Neural progenitor cell (in vitro differentiated cells): ENCODE data around the gene CHRND. TPM values are rescaled to one million over a fixed set of nuclear protein-coding genes. Genes with fewer than 3 reads are reported as not detected.

ENCODE experiments used
- DNase-seq: peaks from one replicate; pipeline ENCODE4 v3.0.0-alpha.2; 2016; ENCODE audit warnings: low spot score
- H2AFZ ChIP-seq: fragments of 200-600 bp; sonication (generic); replicated peaks from 2 replicates; pipeline ENCODE4 v1.6.1; 2016; ENCODE audit warnings: antibody characterized with exemption
- H3F3A ChIP-seq: fragments of 200-600 bp; sonication (generic); 2 replicates; pipeline ENCODE4 v1.6.1; 2016; ENCODE audit warnings: antibody characterized with exemption, low read depth
- H3K27ac ChIP-seq: fragments of 200-600 bp; sonication (generic); 2 replicates; pipeline ENCODE4 v1.5.1; 2016; ENCODE audit warnings: mild to moderate bottlenecking
- H3K27me3 ChIP-seq: fragments of 200-600 bp; sonication (generic); 2 replicates; pipeline ENCODE4 v1.6.1; 2016; ENCODE audit warnings: mild to moderate bottlenecking, moderate library complexity
- H3K36me3 ChIP-seq: fragments of 200-600 bp; sonication (generic); 2 replicates; pipeline ENCODE4 v1.5.1; 2016
- H3K4me1 ChIP-seq: fragments of 200-600 bp; sonication (generic); 2 replicates; pipeline ENCODE4 v1.6.1; 2016; ENCODE audit warnings: mixed run types
- H3K4me2 ChIP-seq: fragments of 200-600 bp; sonication (generic); 2 replicates; pipeline ENCODE4 v1.6.1; 2016
- H3K4me3 ChIP-seq: fragments of 200-600 bp; sonication (generic); 2 replicates; pipeline ENCODE4 v1.5.1; 2016
- H3K79me2 ChIP-seq: fragments of 200-600 bp; sonication (generic); 2 replicates; pipeline ENCODE4 v1.6.1; 2016; ENCODE audit warnings: low read depth
- H3K9ac ChIP-seq: fragments of 200-600 bp; sonication (generic); 2 replicates; pipeline ENCODE4 v1.6.1; 2016
- H3K9me3 ChIP-seq: fragments of 200-600 bp; sonication (generic); 2 replicates; pipeline ENCODE4 v1.5.1; 2016; ENCODE audit warnings: low read depth
- H4K20me1 ChIP-seq: fragments of 200-600 bp; sonication (generic); 2 replicates; pipeline ENCODE4 v1.6.1; 2016; ENCODE audit warnings: low read depth
- H3K27ac Mint-ChIP-seq: 3 replicates; pipeline ENCODE4 v1.8.0; 2021; ENCODE audit warnings: mixed read lengths
- H3K27me3 Mint-ChIP-seq: 2 replicates; pipeline ENCODE4 v1.8.0; 2022; ENCODE audit warnings: low read depth, mild to moderate bottlenecking, inconsistent platforms, moderate library complexity, mixed read lengths; ENCODE audit not compliant: insufficient read depth
- H3K36me3 Mint-ChIP-seq: 3 replicates; pipeline ENCODE4 v1.8.0; 2021; ENCODE audit warnings: mixed read lengths
- H3K4me1 Mint-ChIP-seq: 3 replicates; pipeline ENCODE4 v1.8.0; 2021; ENCODE audit warnings: mixed read lengths
- H3K4me3 Mint-ChIP-seq: 3 replicates; pipeline ENCODE4 v1.8.0; 2021; ENCODE audit warnings: mild to moderate bottlenecking, moderate library complexity, mixed read lengths
- H3K9me3 Mint-ChIP-seq: 3 replicates; pipeline ENCODE4 v1.8.0; 2020; ENCODE audit warnings: mixed read lengths
- EZH2 ChIP-seq: fragments of 200-600 bp; sonication (generic); IDR thresholded peaks from 2 replicates; pipeline ENCODE4 v1.6.1; 2017; ENCODE audit warnings: antibody characterized with exemption, mild to moderate bottlenecking, moderate library complexity
- EZH2phosphoT487 ChIP-seq: fragments of 200-600 bp; sonication (generic); IDR thresholded peaks from 2 replicates; pipeline ENCODE4 v1.6.1; 2017; ENCODE audit warnings: antibody characterized with exemption
- total RNA-seq: library from RNA; depleted of rRNA; stranded (reverse); fragments of >200 nt; gene quantifications from 2 replicates; pipeline ENCODE4 v1.2.3, GENCODE V29; 2015; ENCODE audit warnings: low replicate concordance
- TF ChIP-seq, protein P1 (sequence below): fragments of 200-600 bp; sonication (generic); IDR thresholded peaks from 2 replicates; pipeline ENCODE4 v1.5.1; 2017; ENCODE audit warnings: antibody characterized with exemption, mild to moderate bottlenecking

CHRND gene
- total RNA-seq, 1 donor from 2014 or later = not detected

DNA sequence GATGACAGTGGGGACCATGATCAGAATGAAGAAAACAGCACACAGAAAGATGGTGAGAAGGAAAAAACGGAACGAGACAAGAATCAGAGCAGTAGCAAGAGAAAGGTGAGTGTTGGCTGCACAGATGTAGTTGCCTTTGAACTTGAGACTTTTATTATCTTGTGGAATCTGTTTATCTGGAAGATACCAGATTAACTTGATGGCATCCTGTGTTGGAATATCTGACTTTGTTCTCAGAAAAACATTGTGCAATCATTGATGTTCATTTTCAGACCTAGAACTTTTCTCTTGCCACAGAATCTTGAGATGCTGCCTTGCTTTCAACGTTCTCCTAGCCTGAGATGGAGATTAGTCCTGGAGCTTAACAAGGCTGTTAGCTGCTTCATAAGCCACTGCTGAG, 30.5 kb downstream of the CHRND start:
- Histone ChIP-seq H3K4me3 (no peak overlapping the region), H3K4me1 (no peaks in the 10 kb centered on the region), H3F3A (no peaks in the 10 kb centered on the region), H3K9ac (no peak overlapping the region), H3K27ac (no peak overlapping the region), H2AFZ (no peak overlapping the region), H3K79me2 (peaks cover 44% of the 10 kb centered on the region), H3K27me3 (no peaks in the 10 kb centered on the region), H3K4me2 (no peak overlapping the region), H3K36me3 (peaks cover 5% of the 10 kb centered on the region), H3K9me3 (no peaks in the 10 kb centered on the region), H4K20me1 (peaks cover 44% of the 10 kb centered on the region)
- Mint-ChIP-seq H3K36me3 (peaks cover 14% of the 10 kb centered on the region), H3K27me3 (peaks cover 2% of the 10 kb centered on the region), H3K4me1 (peaks cover 7% of the 10 kb centered on the region), H3K4me3 (no peak overlapping the region), H3K9me3 (no peaks in the 10 kb centered on the region), H3K27ac (no peak overlapping the region)
- no peak for TF ChIP-seq EZH2phosphoT487
- TF ChIP-seq, protein P1, sequence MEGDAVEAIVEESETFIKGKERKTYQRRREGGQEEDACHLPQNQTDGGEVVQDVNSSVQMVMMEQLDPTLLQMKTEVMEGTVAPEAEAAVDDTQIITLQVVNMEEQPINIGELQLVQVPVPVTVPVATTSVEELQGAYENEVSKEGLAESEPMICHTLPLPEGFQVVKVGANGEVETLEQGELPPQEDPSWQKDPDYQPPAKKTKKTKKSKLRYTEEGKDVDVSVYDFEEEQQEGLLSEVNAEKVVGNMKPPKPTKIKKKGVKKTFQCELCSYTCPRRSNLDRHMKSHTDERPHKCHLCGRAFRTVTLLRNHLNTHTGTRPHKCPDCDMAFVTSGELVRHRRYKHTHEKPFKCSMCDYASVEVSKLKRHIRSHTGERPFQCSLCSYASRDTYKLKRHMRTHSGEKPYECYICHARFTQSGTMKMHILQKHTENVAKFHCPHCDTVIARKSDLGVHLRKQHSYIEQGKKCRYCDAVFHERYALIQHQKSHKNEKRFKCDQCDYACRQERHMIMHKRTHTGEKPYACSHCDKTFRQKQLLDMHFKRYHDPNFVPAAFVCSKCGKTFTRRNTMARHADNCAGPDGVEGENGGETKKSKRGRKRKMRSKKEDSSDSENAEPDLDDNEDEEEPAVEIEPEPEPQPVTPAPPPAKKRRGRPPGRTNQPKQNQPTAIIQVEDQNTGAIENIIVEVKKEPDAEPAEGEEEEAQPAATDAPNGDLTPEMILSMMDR = no peak
- TF ChIP-seq EZH2 = no peak
- DNase-seq = no peak

DNA sequence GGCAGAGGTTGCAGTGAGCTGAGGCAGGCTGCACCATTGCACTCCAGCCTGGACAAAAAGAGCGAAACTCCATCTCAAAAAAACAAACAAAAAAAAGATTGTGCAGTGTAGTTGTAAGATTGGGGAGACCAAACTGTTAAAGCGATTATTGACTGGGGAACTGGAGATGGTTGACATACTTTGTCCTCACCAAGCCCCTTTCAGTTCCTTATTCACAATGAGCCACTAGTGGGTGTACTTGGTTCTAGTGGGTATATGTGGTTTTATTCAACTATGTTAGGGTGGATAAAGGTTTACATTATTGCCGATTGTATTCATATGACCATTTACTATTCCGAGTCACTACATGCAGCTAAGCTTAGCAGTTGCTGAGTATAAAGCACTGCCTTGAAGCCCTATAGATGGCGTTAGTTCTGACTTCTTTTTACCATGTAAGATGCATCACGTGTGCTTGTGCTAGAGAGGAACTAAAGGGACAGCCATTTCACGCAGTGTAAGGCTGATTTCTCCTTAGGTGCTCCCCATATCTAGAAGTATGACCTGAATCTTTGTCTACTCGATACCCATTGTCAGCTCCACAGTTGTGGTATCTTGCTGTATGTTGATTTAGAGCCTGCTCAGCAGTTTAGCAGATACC, 36.7 kb downstream of the CHRND start:
- H3K9me3 ChIP-seq = no peaks in the 10 kb centered on the region
- no peak overlapping the region for H3K27ac Mint-ChIP-seq
- H3K27me3 Mint-ChIP-seq = no peaks in the 10 kb centered on the region
- H3F3A ChIP-seq = no peaks in the 10 kb centered on the region
- no peaks in the 10 kb centered on the region for H3K27me3 ChIP-seq
- H3K9me3 Mint-ChIP-seq = no peaks in the 10 kb centered on the region
- TF ChIP-seq, protein P1 = no peak
- DNase-seq = no peak
- peaks cover 15% of the 10 kb centered on the region for H3K36me3 ChIP-seq
- H3K4me1 Mint-ChIP-seq = no peaks in the 10 kb centered on the region
- H2AFZ ChIP-seq = no peak overlapping the region
- no peaks in the 10 kb centered on the region for H3K79me2 ChIP-seq
- H3K36me3 Mint-ChIP-seq = peaks cover 26% of the 10 kb centered on the region
- H4K20me1 ChIP-seq = no peaks in the 10 kb centered on the region
- H3K9ac ChIP-seq = no peak overlapping the region
- no peaks in the 10 kb centered on the region for H3K4me1 ChIP-seq
- no peak overlapping the region for H3K27ac ChIP-seq
- no peak overlapping the region for H3K4me3 ChIP-seq
- H3K4me2 ChIP-seq = no peak overlapping the region
- H3K4me3 Mint-ChIP-seq = no peak overlapping the region

DNA sequence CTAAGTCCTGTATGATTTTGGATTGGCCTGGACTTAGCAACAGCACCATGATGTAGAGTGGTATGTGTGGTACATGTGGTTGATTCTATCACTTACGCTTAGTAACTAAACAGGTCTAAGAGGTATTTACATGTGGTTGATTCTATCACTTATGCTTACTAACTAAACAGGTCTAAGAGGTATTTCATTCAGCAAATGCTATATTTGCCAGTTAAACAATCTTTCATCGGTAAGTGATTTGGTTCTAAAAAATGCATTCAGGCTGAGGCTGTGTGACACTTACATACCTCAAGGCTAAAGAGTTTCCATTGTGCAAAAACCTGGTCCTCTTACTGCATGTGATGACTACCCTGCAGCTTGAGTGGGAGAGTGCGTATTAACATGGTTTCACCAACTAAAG, 37.6 kb downstream of the CHRND start:
- no peak overlapping the region for H3K27ac ChIP-seq
- H3K9ac ChIP-seq = no peak overlapping the region
- H4K20me1 ChIP-seq = no peaks in the 10 kb centered on the region
- H3F3A ChIP-seq = no peaks in the 10 kb centered on the region
- Mint-ChIP-seq H3K27ac (no peak overlapping the region), H3K4me3 (no peak overlapping the region), H3K4me1 (no peaks in the 10 kb centered on the region), H3K27me3 (no peaks in the 10 kb centered on the region), H3K9me3 (no peaks in the 10 kb centered on the region), H3K36me3 (peaks cover 35% of the 10 kb centered on the region)
- H3K4me2 ChIP-seq = no peak overlapping the region
- H3K27me3 ChIP-seq = no peaks in the 10 kb centered on the region
- no peaks in the 10 kb centered on the region for H3K4me1 ChIP-seq
- no peak for DNase-seq
- TF ChIP-seq EZH2phosphoT487 (no peak), EZH2 (no peak)
- TF ChIP-seq, protein P1 = no peak
- no peak overlapping the region for H3K4me3 ChIP-seq
- H3K9me3 ChIP-seq = no peaks in the 10 kb centered on the region
- no peak overlapping the region for H2AFZ ChIP-seq
- H3K36me3 ChIP-seq = peaks cover 18% of the 10 kb centered on the region
- no peaks in the 10 kb centered on the region for H3K79me2 ChIP-seq
